Measurements from ENCODE around the gene ASCC1.

The ASCC1 gene

GRCh38 chr10:72083790-72084459, 132.2 kb downstream of the ASCC1 start:
- H2AFZ ChIP-seq (ENCODE audit: low read length): no peak overlapping the region
- H3K4me3 ChIP-seq (ENCODE audit: low read length): no peak overlapping the region
- TF ChIP-seq EZH2 (optimal IDR thresholded peaks at IDR 0.05; ENCODE audit: low read depth, low read length) (no peak), CTCF (IDR thresholded peaks at IDR 0.05; ENCODE audit: low read length) (no peak), EZH2phosphoT487 (IDR thresholded peaks at IDR 0.05; ENCODE audit: low read length) (no peak)
- H3K27ac ChIP-seq (ENCODE audit: low read length): no peak overlapping the region
- H3K9me3 ChIP-seq (replicated peaks; ENCODE audit: insufficient read depth, low read length): no peaks in the 10 kb centered on the region
- no peak overlapping the region for H3K4me2 ChIP-seq (ENCODE audit: low read depth, low read length)
- DNase-seq: no peak
- H3K27me3 ChIP-seq (replicated peaks; ENCODE audit: insufficient read depth, low read length): peaks cover 10% of the 10 kb centered on the region; the same call in 1 of the 2 replicates
- H3K79me2 ChIP-seq (ENCODE audit: low read length): no peaks in the 10 kb centered on the region
- no peaks in the 10 kb centered on the region for H3K4me1 ChIP-seq (ENCODE audit: low read length)
- H3K36me3 ChIP-seq (replicated peaks; ENCODE audit: insufficient read depth, low read length): no peaks in the 10 kb centered on the region
- no peaks in the 10 kb centered on the region for H3K9me2 ChIP-seq (replicated peaks; ENCODE audit: insufficient read depth, low read length)
- no peaks in the 10 kb centered on the region for H3F3A ChIP-seq (ENCODE audit: insufficient read depth, low read length)
- no peak overlapping the region for H3K9ac ChIP-seq (ENCODE audit: low read length)
- H4K20me1 ChIP-seq (ENCODE audit: insufficient read depth, low read length): no peaks in the 10 kb centered on the region

- Histone ChIP-seq H3K4me1 (ENCODE audit: low read length) (no peaks in the 10 kb centered on the region), H3K4me2 (ENCODE audit: low read depth, low read length) (no peak overlapping the region), H3K36me3 (replicated peaks; ENCODE audit: insufficient read depth, low read length) (no peaks in the 10 kb centered on the region), H4K20me1 (ENCODE audit: insufficient read depth, low read length) (no peaks in the 10 kb centered on the region), H3K4me3 (ENCODE audit: low read length) (no peak overlapping the region), H3K27ac (ENCODE audit: low read length) (no peak overlapping the region), H3K9ac (ENCODE audit: low read length) (no peak overlapping the region), H3F3A (ENCODE audit: insufficient read depth, low read length) (no peaks in the 10 kb centered on the region), H3K79me2 (ENCODE audit: low read length) (no peaks in the 10 kb centered on the region), H3K9me3 (replicated peaks; ENCODE audit: insufficient read depth, low read length) (no peaks in the 10 kb centered on the region), H2AFZ (ENCODE audit: low read length) (no peak overlapping the region), H3K27me3 (replicated peaks; ENCODE audit: insufficient read depth, low read length) (peaks cover 4% of the 10 kb centered on the region; the same call in 1 of the 2 replicates), H3K9me2 (replicated peaks; ENCODE audit: insufficient read depth, low read length) (no peaks in the 10 kb centered on the region)
- no peak for DNase-seq
- no peak for TF ChIP-seq EZH2phosphoT487 (IDR thresholded peaks at IDR 0.05; ENCODE audit: low read length)
- TF ChIP-seq CTCF (IDR thresholded peaks at IDR 0.05; ENCODE audit: low read length): no peak
- no peak for TF ChIP-seq EZH2 (optimal IDR thresholded peaks at IDR 0.05; ENCODE audit: low read depth, low read length)
These were observed 133.0 kb downstream of the ASCC1 start for GRCh38 chr10:72082856-72083789.

DNA sequence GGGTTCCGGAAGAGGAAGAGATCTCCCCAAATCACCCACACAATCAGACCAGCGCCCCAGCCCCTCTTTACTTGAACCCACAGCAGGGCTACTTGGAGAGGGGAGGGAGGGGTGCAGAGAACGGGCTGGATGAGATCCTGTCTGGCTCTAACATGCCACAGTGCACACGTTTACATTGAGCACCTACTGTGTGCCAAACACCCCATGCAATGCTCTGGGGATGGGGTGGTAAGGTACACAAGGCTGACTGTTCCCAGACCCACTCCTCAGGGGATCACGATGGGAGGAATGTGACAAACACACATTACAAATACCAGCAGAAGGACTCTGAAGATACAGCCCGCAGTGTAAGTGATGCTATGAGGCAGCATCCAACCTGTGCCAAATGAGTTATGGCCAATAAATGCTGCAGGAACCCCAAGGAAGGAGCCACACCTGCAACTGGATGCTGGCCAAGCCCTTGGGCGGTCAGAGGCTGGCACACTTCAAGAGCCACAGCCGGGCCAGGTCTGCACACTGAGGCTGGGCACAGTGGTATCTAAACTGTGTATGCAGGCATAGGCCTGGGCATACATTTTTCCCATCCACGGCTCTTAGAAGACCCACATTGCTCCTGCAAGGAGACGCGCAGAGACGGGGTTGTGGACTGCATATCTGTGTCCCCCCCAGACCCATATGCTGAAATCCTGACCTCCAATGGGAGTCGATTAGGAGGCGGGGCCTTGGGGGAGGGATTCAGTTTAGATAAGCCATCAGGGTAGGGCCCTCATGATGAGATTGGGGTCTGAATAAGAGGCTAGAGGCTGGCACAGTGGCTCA, 134.1 kb downstream of the ASCC1 start:
- H4K20me1 ChIP-seq (ENCODE audit: insufficient read depth, low read length): no peaks in the 10 kb centered on the region
- H3K4me3 ChIP-seq (ENCODE audit: low read length): no peak overlapping the region
- no peak for TF ChIP-seq EZH2phosphoT487 (IDR thresholded peaks at IDR 0.05; ENCODE audit: low read length)
- TF ChIP-seq CTCF (IDR thresholded peaks at IDR 0.05; ENCODE audit: low read length): no peak
- TF ChIP-seq EZH2 (optimal IDR thresholded peaks at IDR 0.05; ENCODE audit: low read depth, low read length): no peak
- H3K36me3 ChIP-seq (replicated peaks; ENCODE audit: insufficient read depth, low read length): no peaks in the 10 kb centered on the region
- H3K9ac ChIP-seq (ENCODE audit: low read length): no peak overlapping the region
- H3K9me3 ChIP-seq (replicated peaks; ENCODE audit: insufficient read depth, low read length): no peaks in the 10 kb centered on the region
- no peaks in the 10 kb centered on the region for H3K79me2 ChIP-seq (ENCODE audit: low read length)
- no peak overlapping the region for H3K27ac ChIP-seq (ENCODE audit: low read length)
- H3K9me2 ChIP-seq (replicated peaks; ENCODE audit: insufficient read depth, low read length): no peaks in the 10 kb centered on the region
- H2AFZ ChIP-seq (ENCODE audit: low read length): no peak overlapping the region
- no peaks in the 10 kb centered on the region for H3K4me1 ChIP-seq (ENCODE audit: low read length)
- no peaks in the 10 kb centered on the region for H3F3A ChIP-seq (ENCODE audit: insufficient read depth, low read length)
- H3K4me2 ChIP-seq (ENCODE audit: low read depth, low read length): no peak overlapping the region
- no peak for DNase-seq
- no peaks in the 10 kb centered on the region for H3K27me3 ChIP-seq (replicated peaks; ENCODE audit: insufficient read depth, low read length)
